B cell (primary cell): ENCODE measurements around the gene TBX18. TPM values are rescaled to one million over a fixed set of nuclear protein-coding genes. Genes with fewer than 3 reads are reported as not detected.

Source experiments
- ATAC-seq: fragments of 200-7000 bp; cut with Tn5 transposase; one replicate; pipeline ENCODE4 v1.10.0; 2021; ENCODE audit warnings: low read depth, mild to moderate bottlenecking, moderate number of reproducible peaks, moderate library complexity
- CTCF ChIA-PET: fragments of 350-600 bp; sonication (Branson Sonifier 250); formaldehyde crosslinking; loops from one replicate; lab custom pipeline; 2021; ENCODE audit warnings: antibody characterized with exemption, inconsistent platforms; lab: Charles Lee
- POLR2A ChIA-PET: fragments of 350-600 bp; sonication (Branson Sonifier 250); formaldehyde crosslinking; loops from one replicate; lab custom pipeline; 2021; ENCODE audit warnings: antibody characterized with exemption; lab: Charles Lee
- DNase-seq: peaks from one replicate; pipeline ENCODE4 v3.0.0; 2013
- H2AFZ ChIP-seq: 2 replicates; pipeline ENCODE4 v1.6.1; 2012; ENCODE audit warnings: mild to moderate bottlenecking, low read depth, low read length; ENCODE audit not compliant: insufficient read depth, poor library complexity, severe bottlenecking
- H3K27ac ChIP-seq, 2 donors: 1 replicate in 1 of 2; 2 replicates in 1 of 2; pipeline ENCODE4 v1.5.1; 2012 to 2013; ENCODE audit warnings: low read length in 2 of 2, mild to moderate bottlenecking in 2 of 2, moderate library complexity in 1 of 2
- H3K27me3 ChIP-seq, 4 experiments: fragments of 200-600 bp in 1 of 4; sonication (generic) in 1 of 4; replicated peaks in 1 of 4; 1 replicate in 2 of 4; 2 replicates in 2 of 4; pipeline versions ENCODE4 v1.6.1 to v1.7.0; 2013 to 2016; ENCODE audit warnings: low read length in 3 of 4, mild to moderate bottlenecking in 2 of 4, mixed read lengths in 1 of 4, moderate library complexity in 1 of 4; ENCODE audit not compliant: insufficient read depth in 4 of 4, control insufficient read depth in 3 of 4; ENCODE audit errors: control extremely low read depth in 1 of 4
- H3K36me3 ChIP-seq, 2 experiments: replicated peaks in 1 of 2; 1 replicate in 1 of 2; 2 replicates in 1 of 2; pipeline versions ENCODE4 v1.6.1 to v1.7.1; 2013; ENCODE audit warnings: low read length in 1 of 2; ENCODE audit not compliant: insufficient read depth in 2 of 2, control insufficient read depth in 1 of 2; ENCODE audit errors: control extremely low read depth in 1 of 2, extremely low read depth in 1 of 2
- H3K4me1 ChIP-seq, 2 donors: fragments of 200-600 bp in 1 of 2; sonication (generic) in 1 of 2; 1 replicate in 1 of 2; 2 replicates in 1 of 2; pipeline versions ENCODE4 v1.5.1 to v1.6.1; 2013 to 2017; ENCODE audit warnings: low read length in 2 of 2; ENCODE audit not compliant: control insufficient read depth in 2 of 2, insufficient read depth in 2 of 2
- H3K4me2 ChIP-seq: replicated peaks from 2 replicates; pipeline ENCODE3; 2012; ENCODE audit warnings: mild to moderate bottlenecking, low read depth, low read length; ENCODE audit not compliant: poor library complexity, severe bottlenecking
- H3K4me3 ChIP-seq, 5 experiments: fragments of 200-600 bp in 1 of 5; sonication (generic) in 1 of 5; 1 replicate in 3 of 5; 2 replicates in 2 of 5; pipeline versions ENCODE4 v1.5.1 to v1.7.0; 2011 to 2016; ENCODE audit warnings: low read length in 4 of 5, mild to moderate bottlenecking in 4 of 5, low read depth in 2 of 5, control low read depth in 1 of 5, moderate library complexity in 1 of 5; ENCODE audit not compliant: insufficient read depth in 1 of 5; ENCODE audit errors: control extremely low read depth in 1 of 5, extremely low read depth in 1 of 5
- H3K79me2 ChIP-seq: fragments of 200-600 bp; sonication (generic); one replicate; pipeline ENCODE4 v1.6.0; 2016; ENCODE audit warnings: low read length; ENCODE audit not compliant: control insufficient read depth, insufficient read depth
- H3K9ac ChIP-seq: fragments of 200-600 bp; sonication (generic); 2 replicates; pipeline ENCODE4 v1.6.1; 2017; ENCODE audit warnings: mild to moderate bottlenecking, low read length, moderate library complexity
- H3K9me3 ChIP-seq, 3 donors: one replicate each; pipeline versions ENCODE4 v1.6.1 to v1.7.1; 2013; ENCODE audit warnings: low read length in 2 of 3; ENCODE audit not compliant: control insufficient read depth in 2 of 3, insufficient read depth in 1 of 3; ENCODE audit errors: control extremely low read depth in 1 of 3
- H4K20me1 ChIP-seq: 2 replicates; pipeline ENCODE4 v1.6.0; 2012; ENCODE audit warnings: mild to moderate bottlenecking, low read length; ENCODE audit not compliant: insufficient read depth, control insufficient read depth, poor library complexity, severe bottlenecking
- H3K27ac Mint-ChIP-seq: one replicate; pipeline ENCODE4 v1.8.0; 2021; ENCODE audit warnings: mixed read lengths
- H3K27me3 Mint-ChIP-seq: one replicate; pipeline ENCODE4 v1.8.0; 2021; ENCODE audit warnings: mixed read lengths
- H3K4me1 Mint-ChIP-seq: one replicate; pipeline ENCODE4 v1.8.0; 2021; ENCODE audit warnings: mixed read lengths
- H3K4me3 Mint-ChIP-seq: one replicate; pipeline ENCODE4 v1.8.0; 2021; ENCODE audit warnings: mixed read lengths
- H3K9me3 Mint-ChIP-seq: one replicate; pipeline ENCODE4 v1.8.0; 2022; ENCODE audit warnings: mixed read lengths; ENCODE audit not compliant: insufficient read depth
- CTCF ChIP-seq: fragments of 200-600 bp; IDR thresholded peaks from one replicate; pipeline ENCODE4 v1.8.0; 2022; ENCODE audit warnings: antibody characterized with exemption, mild to moderate bottlenecking
- EZH2 ChIP-seq: IDR thresholded peaks from 2 replicates; pipeline ENCODE4 v1.6.1; 2012; ENCODE audit warnings: borderline replicate concordance, low read depth, mild to moderate bottlenecking, moderate library complexity, low read length; ENCODE audit not compliant: insufficient read depth, poor library complexity, severe bottlenecking
- WGBS: methylation state at CpG from one replicate; pipeline ENCODE4 v1.1.5; 2013; ENCODE audit warnings: missing lambda C conversion rate; ENCODE audit not compliant: insufficient coverage; 5-methylcytosine and 5-hydroxymethylcytosine counted together
- intact Hi-C: fragments of 100-400 bp; cut with micrococcal nuclease; formaldehyde crosslinking; loops from one replicate; pipeline ENCODE4 v1.10.0; 2022
- polyA plus RNA-seq: library from polyadenylated mRNA; depleted of rRNA; stranded (reverse); fragments of >200 nt; gene quantifications from 2 replicates; pipeline ENCODE4 v1.2.3, GENCODE V29; 2012
- total RNA-seq, 2 donors: library from RNA; stranded (reverse); fragments of 120-200 nt in 1 of 2; gene quantifications; 1 replicate in 1 of 2; 2 replicates in 1 of 2; pipeline versions ENCODE4 v1.2.3 to v1.2.4, GENCODE V29; 2013 to 2022

TBX18 gene
- total and polyA plus RNA-seq, 2 donors (not counting 1 experiment from before 2014, with no cell fraction given) = not detected

- CTCF ChIA-PET = no interaction called here
- no peak overlapping the region for H3K27ac Mint-ChIP-seq
- 80% methylated on average over 1 of the region's 1 CpG for WGBS
Measured at GRCh38 chr6:84805145-84805544, 40.7 kb upstream of the TBX18 start.

GRCh38 chr6:84804720-84805119 lies 40.3 kb upstream of the TBX18 start:
- ChIA-PET POLR2A (no interaction called here), CTCF (no interaction called here)
- Histone ChIP-seq H3K27me3 (no peaks in the 10 kb centered on the region), H3K9me3 (no peaks in the 10 kb centered on the region), H3K4me3 (no peak overlapping the region), H3K79me2 (no peaks in the 10 kb centered on the region), H3K27ac (no peak overlapping the region), H3K36me3 (no peaks in the 10 kb centered on the region), H2AFZ (no peak overlapping the region), H4K20me1 (no peaks in the 10 kb centered on the region), H3K4me2 (no peak overlapping the region), H3K9ac (no peak overlapping the region), H3K4me1 (no peaks in the 10 kb centered on the region)
- ATAC-seq (no peak), DNase-seq (no peak)
- WGBS = 92% methylated on average over 2 of the region's 3 CpGs
- no peak overlapping the region for H3K4me3 Mint-ChIP-seq
- H3K9me3 Mint-ChIP-seq = no peaks in the 10 kb centered on the region
- intact Hi-C loops = no loop called here
- peaks cover 3% of the 10 kb centered on the region for H3K27me3 Mint-ChIP-seq
- H3K27ac Mint-ChIP-seq = no peak overlapping the region
- H3K4me1 Mint-ChIP-seq = no peaks in the 10 kb centered on the region
- TF ChIP-seq EZH2 = no peak
- TF ChIP-seq CTCF = no peak

More at GRCh38 chr6:84805145-84805544, 40.7 kb upstream of the TBX18 start:
- Histone ChIP-seq H3K4me3 (no peak overlapping the region), H4K20me1 (no peaks in the 10 kb centered on the region), H3K4me2 (no peak overlapping the region), H3K4me1 (no peaks in the 10 kb centered on the region), H3K9me3 (no peaks in the 10 kb centered on the region), H3K9ac (no peak overlapping the region), H3K79me2 (no peaks in the 10 kb centered on the region), H3K36me3 (no peaks in the 10 kb centered on the region), H3K27me3 (no peaks in the 10 kb centered on the region), H2AFZ (no peak overlapping the region), H3K27ac (no peak overlapping the region)
- ATAC-seq (no peak), DNase-seq (no peak)
- intact Hi-C loops = no loop called here
- POLR2A ChIA-PET = no interaction called here
- Mint-ChIP-seq H3K9me3 (no peaks in the 10 kb centered on the region), H3K4me1 (no peaks in the 10 kb centered on the region), H3K4me3 (no peak overlapping the region), H3K27me3 (peaks cover 3% of the 10 kb centered on the region)
- TF ChIP-seq CTCF (no peak), EZH2 (no peak)
